Measurements from ENCODE around the gene CDT1. TPM values are rescaled to one million over a fixed set of nuclear protein-coding genes. Genes with fewer than 3 reads are reported as not detected.

CDT1 gene
- total RNA-seq, 1 experiment from 2014 or later: 39.9 TPM

GRCh38 chr16:88758227-88758943, 45.2 kb upstream of the CDT1 start:
- intact Hi-C loops (cut with micrococcal nuclease; ENCODE audit: unreplicated experiment) (no loop called here), in situ Hi-C loops (cut with HindIII; ENCODE audit: low pct_unique_long_range_greater_than_20kb, low sequenced_read_pairs) (no loop called here)
- ChIA-PET POLR2A (no interaction called here), CTCF (interaction anchor here (0.5 kb wide), 1 partner anchor 29 kb away, joined by 4 read pairs; no protein-coding TSS in a partner anchor)
- TF ChIP-seq POLR2AphosphoS5 (IDR thresholded peaks at IDR 0.05; ENCODE audit: low read depth, low read length) (no peak), SIN3A (IDR thresholded peaks at IDR 0.05; ENCODE audit: borderline replicate concordance, insufficient read depth, low read depth, low read length) (no peak), TCF7L2 (IDR thresholded peaks at IDR 0.05; ENCODE audit: low read depth, low read length) (no peak), REST (IDR thresholded peaks at IDR 0.05; ENCODE audit: insufficient read depth in 1 of 2, low read depth in 2 of 2, low read length in 1 of 2) (no peak), CTCF (IDR thresholded peaks at IDR 0.05) (no peak)
- no peaks in the 10 kb centered on the region for H3K9me3 ChIP-seq (ENCODE audit: control insufficient read depth, insufficient read depth, low read depth, low read length)
- H3K27me3 ChIP-seq (ENCODE audit: control insufficient read depth, insufficient read depth, low read length): no peaks in the 10 kb centered on the region
- H3K4me1 ChIP-seq (ENCODE audit: control insufficient read depth, insufficient read depth, low read length): peaks cover 74% of the 10 kb centered on the region
- no peaks in the 10 kb centered on the region for H3K36me3 ChIP-seq (ENCODE audit: control insufficient read depth, insufficient read depth, low read length)
- H3K4me3 ChIP-seq (ENCODE audit: low read depth in 2 of 2, low read length in 2 of 2): no peak overlapping the region
- peak overlapping the region; percentile 71 for H3K27ac ChIP-seq (ENCODE audit: low read length)
- DNase-seq (ENCODE audit: low read depth, low spot score) (no peak), ATAC-seq (peak; percentile 43)
- no TSS peak for BruUV-seq (replicated peaks)

GRCh38 chr16:88758944-88759244, 44.7 kb upstream of the CDT1 start:
- in situ Hi-C loops (cut with HindIII; ENCODE audit: low pct_unique_long_range_greater_than_20kb, low sequenced_read_pairs): no loop called here
- TF ChIP-seq POLR2AphosphoS5 (IDR thresholded peaks at IDR 0.05; ENCODE audit: low read depth, low read length): no peak
- TF ChIP-seq SIN3A (IDR thresholded peaks at IDR 0.05; ENCODE audit: borderline replicate concordance, insufficient read depth, low read depth, low read length): no peak
- no peak for TF ChIP-seq REST (IDR thresholded peaks at IDR 0.05; ENCODE audit: insufficient read depth in 1 of 2, low read depth in 2 of 2, low read length in 1 of 2)
- TF ChIP-seq CTCF (IDR thresholded peaks at IDR 0.05): no peak
- no peak for TF ChIP-seq TCF7L2 (IDR thresholded peaks at IDR 0.05; ENCODE audit: low read depth, low read length)

More at GRCh38 chr16:88758944-88759244, 44.7 kb upstream of the CDT1 start:
- ATAC-seq: no peak
- ChIA-PET CTCF (interaction anchor here (0.5 to 1.4 kb wide), 2 partner anchors 26 to 28 kb away, joined by 3 to 4 read pairs; partner anchors contain the start of gene PIEZO1), POLR2A (interaction anchor here (0.6 kb wide), 1 partner anchor 10 kb away, joined by 5 read pairs; no protein-coding TSS in a partner anchor)
- no peak for DNase-seq (ENCODE audit: low read depth, low spot score)
- intact Hi-C loops (cut with micrococcal nuclease; ENCODE audit: unreplicated experiment): no loop called here
- no TSS peak for BruUV-seq (replicated peaks)
- Histone ChIP-seq H3K4me1 (ENCODE audit: control insufficient read depth, insufficient read depth, low read length) (peaks cover 79% of the 10 kb centered on the region), H3K36me3 (ENCODE audit: control insufficient read depth, insufficient read depth, low read length) (no peaks in the 10 kb centered on the region), H3K4me3 (ENCODE audit: low read depth in 2 of 2, low read length in 2 of 2) (no peak overlapping the region), H3K9me3 (ENCODE audit: control insufficient read depth, insufficient read depth, low read depth, low read length) (no peaks in the 10 kb centered on the region), H3K27ac (ENCODE audit: low read length) (peak overlapping the region; percentile 71), H3K27me3 (ENCODE audit: control insufficient read depth, insufficient read depth, low read length) (no peaks in the 10 kb centered on the region)
